ENCODE data around the gene CEL. TPM values are rescaled to one million over a fixed set of nuclear protein-coding genes. Genes with fewer than 3 reads are reported as not detected.

CEL gene
- total RNA-seq, 1 experiment from 2014 or later = 3.6 TPM

DNA sequence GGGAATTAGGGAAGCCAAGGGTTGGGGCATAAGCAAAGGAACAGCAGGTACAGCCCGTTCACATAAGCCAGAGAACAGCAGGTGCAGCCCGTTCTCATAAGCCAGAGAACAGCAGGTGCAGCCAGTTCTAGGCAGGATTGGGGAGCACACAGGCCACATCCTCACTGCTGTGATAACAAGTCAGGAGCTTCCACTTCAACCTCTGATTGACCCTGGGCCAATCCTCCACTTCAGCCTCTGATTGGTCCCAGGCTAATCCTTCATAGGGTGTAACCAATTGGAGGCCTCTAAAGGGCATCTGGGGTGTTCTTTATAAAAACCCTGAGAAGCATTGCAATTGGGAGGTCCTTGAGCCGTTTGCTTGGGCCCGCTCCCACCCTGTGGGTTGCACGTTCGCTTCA, 27.5 kb downstream of the CEL start:
- no peaks in the 10 kb centered on the region for H3K4me1 ChIP-seq (ENCODE audit: insufficient read depth, low read length)
- H3K4me1 Mint-ChIP-seq = 0 out of 4 replicates have a peak, but pooled peaks cover 0 to 2% of the 10 kb centered on the region in 2 experiments
- no peaks in the 10 kb centered on the region for H3K36me3 Mint-ChIP-seq (ENCODE audit: insufficient read depth in 1 of 3, low read depth in 3 of 3)
- no peaks in the 10 kb centered on the region for H3K9me3 ChIP-seq (ENCODE audit: control insufficient read depth, low read depth, low read length)
- no peaks in the 10 kb centered on the region for H3K27me3 ChIP-seq (ENCODE audit: insufficient read depth, low read length)
- no peak overlapping the region for H3K27ac ChIP-seq (ENCODE audit: insufficient read length, low read depth, low read length)
- no peaks in the 10 kb centered on the region for H3K79me2 ChIP-seq (ENCODE audit: insufficient read depth, low read length)
- H3K4me2 ChIP-seq (ENCODE audit: insufficient read depth, insufficient read length, low read length) = no peak overlapping the region
- no peak overlapping the region for H3K4me3 Mint-ChIP-seq
- H4K91ac ChIP-seq (ENCODE audit: insufficient read length, low read depth, low read length) = no peak overlapping the region
- no peak overlapping the region for H2AFZ ChIP-seq (ENCODE audit: low read length)
- H3K27me3 Mint-ChIP-seq (ENCODE audit: low read depth) = peaks cover 4% of the 10 kb centered on the region; the same call in 1 of the 2 replicates
- H4K5ac ChIP-seq (ENCODE audit: insufficient read length, low read depth, low read length) = no peak overlapping the region
- no peak overlapping the region for H3K4ac ChIP-seq (ENCODE audit: low read depth, low read length)
- H2BK15ac ChIP-seq (ENCODE audit: low read depth, low read length) = no peak overlapping the region
- no peaks in the 10 kb centered on the region for H4K20me1 ChIP-seq (ENCODE audit: control insufficient read depth, insufficient read depth, insufficient read length)
- no peak overlapping the region; a peak in 1 of 7 replicates for H3K27ac Mint-ChIP-seq
- H3K9ac ChIP-seq (ENCODE audit: extremely low read depth, insufficient read length, low read length) = no peak overlapping the region
- no peaks in the 10 kb centered on the region for H3K9me3 Mint-ChIP-seq
- no peak overlapping the region for H2AK5ac ChIP-seq (ENCODE audit: insufficient read length, low read length)
- H3K79me1 ChIP-seq (ENCODE audit: insufficient read depth, low read depth, low read length, poor library complexity, severe bottlenecking) = no peaks in the 10 kb centered on the region
- H2BK120ac ChIP-seq (ENCODE audit: low read depth, low read length, poor library complexity, severe bottlenecking) = no peak overlapping the region
- no peak overlapping the region for H2BK12ac ChIP-seq (ENCODE audit: insufficient read length, low read depth, low read length)
- H3K18ac ChIP-seq (ENCODE audit: insufficient read length, low read depth, low read length) = no peak overlapping the region
- TF ChIP-seq, protein P1, sequence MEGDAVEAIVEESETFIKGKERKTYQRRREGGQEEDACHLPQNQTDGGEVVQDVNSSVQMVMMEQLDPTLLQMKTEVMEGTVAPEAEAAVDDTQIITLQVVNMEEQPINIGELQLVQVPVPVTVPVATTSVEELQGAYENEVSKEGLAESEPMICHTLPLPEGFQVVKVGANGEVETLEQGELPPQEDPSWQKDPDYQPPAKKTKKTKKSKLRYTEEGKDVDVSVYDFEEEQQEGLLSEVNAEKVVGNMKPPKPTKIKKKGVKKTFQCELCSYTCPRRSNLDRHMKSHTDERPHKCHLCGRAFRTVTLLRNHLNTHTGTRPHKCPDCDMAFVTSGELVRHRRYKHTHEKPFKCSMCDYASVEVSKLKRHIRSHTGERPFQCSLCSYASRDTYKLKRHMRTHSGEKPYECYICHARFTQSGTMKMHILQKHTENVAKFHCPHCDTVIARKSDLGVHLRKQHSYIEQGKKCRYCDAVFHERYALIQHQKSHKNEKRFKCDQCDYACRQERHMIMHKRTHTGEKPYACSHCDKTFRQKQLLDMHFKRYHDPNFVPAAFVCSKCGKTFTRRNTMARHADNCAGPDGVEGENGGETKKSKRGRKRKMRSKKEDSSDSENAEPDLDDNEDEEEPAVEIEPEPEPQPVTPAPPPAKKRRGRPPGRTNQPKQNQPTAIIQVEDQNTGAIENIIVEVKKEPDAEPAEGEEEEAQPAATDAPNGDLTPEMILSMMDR (conservative IDR thresholded peaks at IDR 0.05) = no peak
- H3K56ac ChIP-seq (ENCODE audit: insufficient read length, low read depth, low read length) = no peak overlapping the region
- no peaks in the 10 kb centered on the region for H3K23me2 ChIP-seq (ENCODE audit: insufficient read length, low read depth, low read length, poor library complexity, severe bottlenecking)
- peak; percentile 44 for DNase-seq
- H4K8ac ChIP-seq (replicated peaks; ENCODE audit: insufficient read length, low read depth, low read length) = no peak overlapping the region
- H3K14ac ChIP-seq (ENCODE audit: insufficient read depth, low read length) = no peak overlapping the region; the same call in 1 of the 2 replicates
- H3T11ph ChIP-seq (ENCODE audit: low read length) = no peak overlapping the region
- no peak overlapping the region for H2BK5ac ChIP-seq (ENCODE audit: insufficient read length, low read length)
- H3K23ac ChIP-seq (ENCODE audit: insufficient read length, low read depth, low read length) = no peak overlapping the region
- H2BK20ac ChIP-seq (ENCODE audit: low read depth, low read length, poor library complexity, severe bottlenecking) = no peak overlapping the region
- WGBS (ENCODE audit: extremely low coverage, insufficient read length, low lambda C conversion rate) = no CpG with 5 or more reads among the region's 6 CpGs
